ENCODE data around the gene NR1D1.

The NR1D1 gene

DNA sequence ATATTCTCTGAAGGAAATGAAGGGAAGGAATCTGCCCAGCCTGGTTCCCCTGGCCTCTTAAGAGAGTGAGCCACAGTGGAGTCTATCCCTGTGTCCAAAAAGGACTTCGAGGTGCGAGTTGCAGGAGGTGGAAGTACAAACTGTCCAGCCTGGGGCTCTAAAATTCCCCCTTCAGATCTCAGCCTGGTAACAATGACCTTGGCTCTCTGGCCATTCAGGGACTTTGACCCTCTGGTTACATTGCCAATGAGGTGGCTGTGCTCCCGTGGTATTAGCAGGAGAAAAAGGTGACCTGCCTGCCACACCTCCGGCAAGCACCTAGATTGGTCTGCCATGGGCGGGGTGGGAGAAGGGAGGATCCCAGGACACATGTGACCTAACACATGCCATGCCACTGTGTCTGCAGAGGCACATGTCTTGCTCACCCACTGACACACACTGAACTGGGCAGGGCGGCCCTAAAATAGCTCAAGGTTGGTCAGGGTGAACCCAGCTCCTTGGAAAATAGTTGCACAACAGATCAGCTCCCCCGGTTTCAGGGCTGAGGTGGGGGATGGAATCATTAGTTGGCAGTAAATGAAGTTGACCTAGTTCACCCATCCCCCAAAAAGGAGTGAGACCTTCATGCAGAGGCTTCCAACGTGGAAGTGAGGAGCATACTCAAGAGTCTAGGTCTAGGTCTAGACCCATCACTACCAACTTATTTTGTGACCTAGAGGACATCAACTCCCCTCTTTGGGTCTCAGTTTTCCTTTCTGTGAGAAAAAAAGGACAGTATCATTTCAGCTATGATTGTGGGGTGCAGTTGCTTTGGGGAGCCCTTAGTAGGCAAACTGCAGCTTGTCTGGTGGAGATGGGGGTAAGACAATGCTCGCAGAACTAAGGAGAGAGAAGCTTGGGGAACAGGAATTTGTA lies 2.2 kb downstream of the NR1D1 start:
- H3K27ac ChIP-seq (replicated peaks) = peak overlapping the region; percentile 85
- peak overlapping the region; percentile 0 for H3K4me3 ChIP-seq (replicated peaks; ENCODE audit: insufficient read depth, low read length)
- DNase-seq (ENCODE audit: low read depth in 1 of 2, low spot score in 1 of 2) = peak; percentile 42 to 84
- no peak for TF ChIP-seq SPI1 (IDR thresholded peaks at IDR 0.05; ENCODE audit: borderline replicate concordance, low read depth)
- peak; percentile 59; the same call in 1 of the 2 replicates for TF ChIP-seq POLR2AphosphoS5 (IDR thresholded peaks at IDR 0.05; ENCODE audit: low read depth)
- no peaks in the 10 kb centered on the region for H3K27me3 ChIP-seq (ENCODE audit: insufficient read depth, poor library complexity, severe bottlenecking)

DNA sequence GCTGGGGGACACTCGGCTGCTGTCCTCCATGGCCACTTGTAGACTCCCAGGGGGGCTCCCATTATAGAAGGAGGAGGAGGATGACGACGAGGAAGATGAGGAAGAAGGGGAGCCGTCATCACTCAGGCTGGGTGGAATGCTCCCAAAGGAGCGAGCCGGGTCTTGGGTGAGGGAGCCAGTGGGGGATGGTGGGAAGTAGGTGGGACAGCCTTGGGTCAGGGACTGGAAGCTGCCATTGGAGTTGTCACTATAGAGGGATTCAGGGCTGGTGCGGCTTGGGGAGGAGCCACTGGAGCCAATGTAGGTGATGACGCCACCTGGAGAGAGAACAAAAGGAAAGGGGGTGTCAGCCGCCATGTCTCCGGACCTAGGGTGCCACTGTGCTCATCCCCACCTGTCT lies 3.3 kb downstream of the NR1D1 start:
- Histone ChIP-seq H3K27ac (replicated peaks) (no peak overlapping the region), H3K27me3 (ENCODE audit: insufficient read depth, poor library complexity, severe bottlenecking) (no peaks in the 10 kb centered on the region), H3K4me3 (replicated peaks; ENCODE audit: insufficient read depth, low read length) (no peak overlapping the region)
- no peak for DNase-seq (ENCODE audit: low read depth in 1 of 2, low spot score in 1 of 2)
- TF ChIP-seq, protein P1, sequence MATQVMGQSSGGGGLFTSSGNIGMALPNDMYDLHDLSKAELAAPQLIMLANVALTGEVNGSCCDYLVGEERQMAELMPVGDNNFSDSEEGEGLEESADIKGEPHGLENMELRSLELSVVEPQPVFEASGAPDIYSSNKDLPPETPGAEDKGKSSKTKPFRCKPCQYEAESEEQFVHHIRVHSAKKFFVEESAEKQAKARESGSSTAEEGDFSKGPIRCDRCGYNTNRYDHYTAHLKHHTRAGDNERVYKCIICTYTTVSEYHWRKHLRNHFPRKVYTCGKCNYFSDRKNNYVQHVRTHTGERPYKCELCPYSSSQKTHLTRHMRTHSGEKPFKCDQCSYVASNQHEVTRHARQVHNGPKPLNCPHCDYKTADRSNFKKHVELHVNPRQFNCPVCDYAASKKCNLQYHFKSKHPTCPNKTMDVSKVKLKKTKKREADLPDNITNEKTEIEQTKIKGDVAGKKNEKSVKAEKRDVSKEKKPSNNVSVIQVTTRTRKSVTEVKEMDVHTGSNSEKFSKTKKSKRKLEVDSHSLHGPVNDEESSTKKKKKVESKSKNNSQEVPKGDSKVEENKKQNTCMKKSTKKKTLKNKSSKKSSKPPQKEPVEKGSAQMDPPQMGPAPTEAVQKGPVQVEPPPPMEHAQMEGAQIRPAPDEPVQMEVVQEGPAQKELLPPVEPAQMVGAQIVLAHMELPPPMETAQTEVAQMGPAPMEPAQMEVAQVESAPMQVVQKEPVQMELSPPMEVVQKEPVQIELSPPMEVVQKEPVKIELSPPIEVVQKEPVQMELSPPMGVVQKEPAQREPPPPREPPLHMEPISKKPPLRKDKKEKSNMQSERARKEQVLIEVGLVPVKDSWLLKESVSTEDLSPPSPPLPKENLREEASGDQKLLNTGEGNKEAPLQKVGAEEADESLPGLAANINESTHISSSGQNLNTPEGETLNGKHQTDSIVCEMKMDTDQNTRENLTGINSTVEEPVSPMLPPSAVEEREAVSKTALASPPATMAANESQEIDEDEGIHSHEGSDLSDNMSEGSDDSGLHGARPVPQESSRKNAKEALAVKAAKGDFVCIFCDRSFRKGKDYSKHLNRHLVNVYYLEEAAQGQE (IDR thresholded peaks at IDR 0.05; ENCODE audit: insufficient replicate concordance, low read depth) = no peak
- no peak for TF ChIP-seq GABPA (IDR thresholded peaks at IDR 0.05; ENCODE audit: low read depth)
- no peak for TF ChIP-seq SPI1 (IDR thresholded peaks at IDR 0.05; ENCODE audit: borderline replicate concordance, low read depth)
- TF ChIP-seq, protein P2, sequence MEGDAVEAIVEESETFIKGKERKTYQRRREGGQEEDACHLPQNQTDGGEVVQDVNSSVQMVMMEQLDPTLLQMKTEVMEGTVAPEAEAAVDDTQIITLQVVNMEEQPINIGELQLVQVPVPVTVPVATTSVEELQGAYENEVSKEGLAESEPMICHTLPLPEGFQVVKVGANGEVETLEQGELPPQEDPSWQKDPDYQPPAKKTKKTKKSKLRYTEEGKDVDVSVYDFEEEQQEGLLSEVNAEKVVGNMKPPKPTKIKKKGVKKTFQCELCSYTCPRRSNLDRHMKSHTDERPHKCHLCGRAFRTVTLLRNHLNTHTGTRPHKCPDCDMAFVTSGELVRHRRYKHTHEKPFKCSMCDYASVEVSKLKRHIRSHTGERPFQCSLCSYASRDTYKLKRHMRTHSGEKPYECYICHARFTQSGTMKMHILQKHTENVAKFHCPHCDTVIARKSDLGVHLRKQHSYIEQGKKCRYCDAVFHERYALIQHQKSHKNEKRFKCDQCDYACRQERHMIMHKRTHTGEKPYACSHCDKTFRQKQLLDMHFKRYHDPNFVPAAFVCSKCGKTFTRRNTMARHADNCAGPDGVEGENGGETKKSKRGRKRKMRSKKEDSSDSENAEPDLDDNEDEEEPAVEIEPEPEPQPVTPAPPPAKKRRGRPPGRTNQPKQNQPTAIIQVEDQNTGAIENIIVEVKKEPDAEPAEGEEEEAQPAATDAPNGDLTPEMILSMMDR (IDR thresholded peaks at IDR 0.05; ENCODE audit: insufficient read depth, low read length) = no peak
- no peak for TF ChIP-seq POLR2AphosphoS5 (IDR thresholded peaks at IDR 0.05; ENCODE audit: low read depth)

DNA sequence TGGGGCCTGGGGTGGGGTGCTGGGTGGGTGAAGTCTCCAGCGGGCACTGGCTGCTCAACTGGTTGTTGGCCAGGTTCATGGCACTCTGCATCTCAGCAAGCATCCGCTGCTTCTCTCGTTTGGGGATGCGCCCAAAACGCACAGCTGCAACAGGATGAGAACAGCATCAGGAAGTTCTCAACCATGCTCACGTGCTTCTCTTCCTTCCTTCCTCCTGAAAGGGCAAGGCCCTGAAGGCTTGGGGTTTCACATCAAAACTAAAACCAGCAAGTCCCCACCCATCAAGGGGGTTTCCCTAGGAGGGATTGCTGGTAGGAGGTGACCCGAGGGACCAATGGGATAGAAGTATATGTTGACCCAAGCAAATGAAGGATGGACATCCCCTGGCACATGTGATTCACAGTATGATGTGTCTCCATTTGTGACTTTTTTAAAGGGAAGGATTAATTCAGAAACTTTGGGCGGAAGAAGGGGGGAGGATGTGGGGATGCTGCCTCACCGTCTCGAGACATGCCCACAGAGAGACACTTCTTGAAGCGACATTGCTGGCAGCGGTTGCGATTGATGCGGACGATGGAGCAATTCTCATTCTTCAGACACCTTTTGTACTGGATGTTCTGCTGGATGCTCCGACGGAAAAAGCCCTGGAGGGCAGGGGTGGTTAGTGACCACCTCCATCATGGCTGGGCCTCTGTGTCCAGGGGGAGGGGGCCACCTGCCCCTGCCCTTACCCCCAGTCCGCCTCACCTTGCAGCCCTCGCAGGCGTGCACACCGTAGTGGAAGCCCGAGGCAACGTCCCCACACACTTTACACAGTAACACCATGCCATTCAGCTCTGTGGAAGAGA lies 4.2 kb downstream of the NR1D1 start:
- DNase-seq (ENCODE audit: low read depth in 1 of 2, low spot score in 1 of 2) = peak in 1 of 2 experiments; percentile 64
- H3K27me3 ChIP-seq (ENCODE audit: insufficient read depth, poor library complexity, severe bottlenecking) = no peaks in the 10 kb centered on the region
- TF ChIP-seq SPI1 (IDR thresholded peaks at IDR 0.05; ENCODE audit: borderline replicate concordance, low read depth) = no peak
- TF ChIP-seq, protein P1 (IDR thresholded peaks at IDR 0.05; ENCODE audit: insufficient replicate concordance, low read depth) = no peak
- TF ChIP-seq, protein P2 (IDR thresholded peaks at IDR 0.05; ENCODE audit: insufficient read depth, low read length) = no peak
- TF ChIP-seq POLR2AphosphoS5 (IDR thresholded peaks at IDR 0.05; ENCODE audit: low read depth) = no peak
- no peak for TF ChIP-seq GABPA (IDR thresholded peaks at IDR 0.05; ENCODE audit: low read depth)
- H3K4me3 ChIP-seq (replicated peaks; ENCODE audit: insufficient read depth, low read length) = no peak overlapping the region
- no peak overlapping the region for H3K27ac ChIP-seq (replicated peaks)

Data from HL-60 (cell line).